ENCODE measurements around the gene MCM9. TPM values are rescaled to one million over a fixed set of nuclear protein-coding genes. Genes with fewer than 3 reads are reported as not detected.

The MCM9 gene
- total RNA-seq (2014; rRNA removed; shearing (Covaris generic)) = 16.1 and 18.1 TPM in 2 replicates

GRCh38 chr6:118934461-118935330 lies at the start of gene MCM9:
Gene MCM9, minus strand, starts transcription at chr6:118935159. Its CDS starts 3,436 bp downstream, at chr6:118931723.
- DNase-seq = peak; percentile 91 to 94
- Histone ChIP-seq H3K27me3 (no peaks in the 10 kb centered on the region), H3K27ac (peak within 1 kb of the TSS; percentile 92), H3K36me3 (peaks cover 10% of the 10 kb centered on the region; the same call in 1 of the 2 replicates), H3K4me3 (peak within 1 kb of the TSS; percentile 86), H3K4me1 (no peaks in the 10 kb centered on the region; the same call in 1 of the 2 replicates), H3K9me3 (replicated peaks) (no peaks in the 10 kb centered on the region)

- Histone ChIP-seq H3K27ac (no peak overlapping the region; the same call in 1 of the 2 replicates), H3K27me3 (no peaks in the 10 kb centered on the region), H3K9me3 (replicated peaks) (no peaks in the 10 kb centered on the region), H3K4me3 (no peak overlapping the region), H3K4me1 (peaks cover 20% of the 10 kb centered on the region), H3K36me3 (no peaks in the 10 kb centered on the region)
- no peak for DNase-seq
These were observed 49.4 kb upstream of the MCM9 start for GRCh38 chr6:118984342-118984741.

DNA sequence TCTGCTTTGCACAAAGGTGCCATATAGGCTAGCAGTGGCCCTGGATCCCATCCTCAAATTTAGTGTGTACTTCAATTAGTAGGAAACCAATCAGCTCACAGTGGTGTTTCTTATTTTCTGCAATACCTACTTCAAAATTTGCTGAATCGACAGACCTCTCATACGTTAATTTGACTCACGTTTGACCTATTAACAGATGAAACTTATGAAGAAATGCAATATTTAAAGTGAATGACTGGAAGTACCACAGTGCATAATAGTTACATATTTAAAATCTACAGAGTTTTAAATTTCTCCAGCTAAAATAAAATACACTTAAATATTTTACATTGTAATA lies 47.6 kb upstream of the MCM9 start:
- no peaks in the 10 kb centered on the region for H3K27me3 ChIP-seq
- DNase-seq = no peak
- H3K27ac ChIP-seq = no peak overlapping the region
- H3K9me3 ChIP-seq (replicated peaks) = no peaks in the 10 kb centered on the region
- H3K4me1 ChIP-seq = peaks cover 23% of the 10 kb centered on the region
- no peaks in the 10 kb centered on the region; the same call in 1 of the 2 replicates for H3K36me3 ChIP-seq
- no peak overlapping the region for H3K4me3 ChIP-seq

DNA sequence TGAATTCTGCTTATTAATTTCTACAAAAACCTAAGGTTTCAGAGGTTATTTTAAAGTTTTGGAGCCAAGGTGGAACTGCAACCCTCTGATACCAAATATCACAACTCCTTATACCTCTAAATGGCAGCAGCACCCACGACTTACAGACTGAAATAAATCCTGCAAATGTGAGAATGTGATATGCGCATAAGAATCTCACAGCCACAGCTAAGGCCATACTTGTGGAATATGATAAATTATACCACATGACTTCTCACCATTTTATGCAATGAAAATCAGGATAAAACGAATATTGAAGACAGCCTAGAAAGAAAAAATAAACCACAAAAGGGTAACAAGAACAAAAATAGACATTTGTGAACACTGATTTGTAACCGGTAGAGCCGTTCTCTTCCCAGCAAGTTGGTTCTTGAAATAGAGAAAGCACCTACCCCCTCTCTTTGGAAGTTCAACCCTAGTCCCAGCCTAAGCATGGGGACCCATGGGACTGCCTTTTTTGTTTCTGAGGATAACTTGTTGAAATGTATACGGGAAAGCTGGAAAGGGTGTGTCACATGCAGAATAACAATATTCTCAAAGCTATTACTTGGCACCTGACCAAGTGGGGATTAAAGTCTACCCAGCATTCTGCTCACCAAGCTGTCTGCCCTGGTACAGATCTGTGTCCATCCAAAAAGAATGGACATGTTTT lies 47.1 kb upstream of the MCM9 start:
- no peak overlapping the region for H3K4me3 ChIP-seq
- H3K9me3 ChIP-seq (replicated peaks) = no peaks in the 10 kb centered on the region
- peak; percentile 9 to 42 for DNase-seq
- H3K27me3 ChIP-seq = no peaks in the 10 kb centered on the region
- H3K36me3 ChIP-seq = no peaks in the 10 kb centered on the region; the same call in 1 of the 2 replicates
- H3K4me1 ChIP-seq = peaks cover 21% of the 10 kb centered on the region
- no peak overlapping the region for H3K27ac ChIP-seq

GRCh38 chr6:118980063-118980462 lies 45.1 kb upstream of the MCM9 start:
- Histone ChIP-seq H3K36me3 (no peaks in the 10 kb centered on the region; the same call in 1 of the 2 replicates), H3K9me3 (replicated peaks) (no peaks in the 10 kb centered on the region), H3K27me3 (no peaks in the 10 kb centered on the region), H3K4me1 (peaks cover 10% of the 10 kb centered on the region), H3K27ac (no peak overlapping the region), H3K4me3 (no peak overlapping the region)
- DNase-seq = no peak

GRCh38 chr6:118974790-118975189 lies 39.8 kb upstream of the MCM9 start:
- Histone ChIP-seq H3K4me1 (0 out of 2 replicates have a peak, but pooled peaks cover 3% of the 10 kb centered on the region), H3K27me3 (no peaks in the 10 kb centered on the region), H3K27ac (no peak overlapping the region), H3K9me3 (replicated peaks) (no peaks in the 10 kb centered on the region), H3K36me3 (no peaks in the 10 kb centered on the region; the same call in 1 of the 2 replicates), H3K4me3 (no peak overlapping the region)
- DNase-seq = no peak

- Histone ChIP-seq H3K36me3 (no peaks in the 10 kb centered on the region), H3K9me3 (replicated peaks) (no peaks in the 10 kb centered on the region), H3K4me3 (no peak overlapping the region), H3K27ac (no peak overlapping the region), H3K4me1 (no peaks in the 10 kb centered on the region), H3K27me3 (no peaks in the 10 kb centered on the region)
- no peak for DNase-seq
These were observed 36.7 kb upstream of the MCM9 start for GRCh38 chr6:118971682-118972081.

GRCh38 chr6:118970866-118971265 lies 35.9 kb upstream of the MCM9 start:
- H3K36me3 ChIP-seq = no peaks in the 10 kb centered on the region
- H3K4me1 ChIP-seq = no peaks in the 10 kb centered on the region
- H3K27me3 ChIP-seq = no peaks in the 10 kb centered on the region
- H3K27ac ChIP-seq = no peak overlapping the region
- DNase-seq = no peak
- H3K9me3 ChIP-seq (replicated peaks) = no peaks in the 10 kb centered on the region
- H3K4me3 ChIP-seq = no peak overlapping the region

DNA sequence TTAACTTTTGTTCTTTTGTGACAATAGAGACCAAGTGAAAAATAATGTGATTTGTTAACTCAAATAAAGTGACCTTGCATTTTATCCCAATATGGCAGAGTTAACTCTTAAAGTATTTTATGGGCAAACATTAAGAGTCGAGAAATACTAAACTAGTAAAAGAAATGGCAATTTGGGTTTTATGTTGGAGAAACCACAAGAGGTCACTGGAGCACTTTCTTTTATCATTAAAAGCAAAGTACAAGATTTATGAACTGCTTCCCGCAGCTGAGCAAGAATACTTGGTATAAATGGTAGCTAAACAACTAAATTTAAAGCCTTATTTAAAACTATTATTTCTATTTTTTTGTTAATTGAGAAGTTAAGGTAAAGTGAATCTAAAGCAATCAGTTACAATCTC lies 33.5 kb upstream of the MCM9 start:
- peak in 1 of 2 experiments; percentile 55 for DNase-seq
- Histone ChIP-seq H3K9me3 (replicated peaks) (no peaks in the 10 kb centered on the region), H3K4me1 (no peaks in the 10 kb centered on the region), H3K4me3 (no peak overlapping the region), H3K27me3 (no peaks in the 10 kb centered on the region), H3K27ac (no peak overlapping the region), H3K36me3 (no peaks in the 10 kb centered on the region)

GRCh38 chr6:118967239-118967638 lies 32.3 kb upstream of the MCM9 start:
- Histone ChIP-seq H3K9me3 (replicated peaks) (no peaks in the 10 kb centered on the region), H3K27ac (no peak overlapping the region), H3K27me3 (no peaks in the 10 kb centered on the region), H3K36me3 (no peaks in the 10 kb centered on the region), H3K4me1 (no peaks in the 10 kb centered on the region), H3K4me3 (no peak overlapping the region)
- DNase-seq = no peak

DNA sequence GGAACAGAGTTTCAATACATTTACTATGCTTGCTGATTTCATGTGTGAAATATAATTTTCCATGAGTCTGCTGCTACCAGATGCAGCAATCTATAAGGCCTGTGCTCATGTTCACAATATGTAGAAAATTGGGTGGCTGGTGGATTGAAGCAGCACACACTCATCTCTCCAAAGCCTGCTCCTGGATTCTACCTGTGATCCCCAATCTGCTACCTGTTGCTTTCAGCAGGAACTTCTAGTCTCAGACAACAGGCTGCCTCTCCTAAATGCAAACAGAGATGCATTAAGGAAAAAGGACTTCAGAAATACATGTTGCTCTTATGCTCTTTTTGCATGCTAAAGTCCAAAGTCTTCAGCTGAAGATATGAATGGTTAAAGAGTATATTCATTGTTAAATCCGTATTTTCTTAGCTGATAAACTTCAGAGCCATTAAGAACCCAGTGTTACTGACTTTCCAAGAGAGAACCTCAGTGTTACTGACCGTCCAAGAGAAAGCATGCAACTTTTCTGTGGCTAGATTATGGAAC lies 30.9 kb upstream of the MCM9 start:
- H3K4me1 ChIP-seq = no peaks in the 10 kb centered on the region
- DNase-seq = no peak
- H3K4me3 ChIP-seq = no peak overlapping the region
- H3K27me3 ChIP-seq = no peaks in the 10 kb centered on the region
- H3K9me3 ChIP-seq (replicated peaks) = no peaks in the 10 kb centered on the region
- H3K27ac ChIP-seq = no peak overlapping the region
- no peaks in the 10 kb centered on the region; the same call in 1 of the 2 replicates for H3K36me3 ChIP-seq

DNA sequence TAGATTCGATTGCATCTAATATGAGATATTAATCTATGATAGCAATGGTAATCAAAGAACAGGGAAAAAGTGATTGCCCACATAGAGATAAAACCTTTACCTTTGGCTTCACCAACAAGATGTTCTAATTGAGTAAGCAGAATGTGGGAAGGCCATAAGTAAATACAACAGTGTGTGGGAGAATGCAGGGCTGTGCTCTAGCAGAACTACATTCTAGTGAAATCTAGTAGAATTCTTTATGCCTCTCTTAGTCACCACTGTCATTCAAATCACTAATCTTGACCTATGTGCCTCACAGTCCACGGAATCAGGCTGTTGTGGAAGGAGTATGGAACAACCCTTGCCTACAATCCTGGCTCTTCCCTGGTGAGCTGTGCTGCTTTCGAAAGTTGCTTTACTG lies 30.4 kb upstream of the MCM9 start:
- no peaks in the 10 kb centered on the region for H3K4me1 ChIP-seq
- H3K27ac ChIP-seq = no peak overlapping the region
- H3K9me3 ChIP-seq (replicated peaks) = no peaks in the 10 kb centered on the region
- H3K27me3 ChIP-seq = no peaks in the 10 kb centered on the region
- no peak for DNase-seq
- H3K4me3 ChIP-seq = no peak overlapping the region
- no peaks in the 10 kb centered on the region; the same call in 1 of the 2 replicates for H3K36me3 ChIP-seq

DNA sequence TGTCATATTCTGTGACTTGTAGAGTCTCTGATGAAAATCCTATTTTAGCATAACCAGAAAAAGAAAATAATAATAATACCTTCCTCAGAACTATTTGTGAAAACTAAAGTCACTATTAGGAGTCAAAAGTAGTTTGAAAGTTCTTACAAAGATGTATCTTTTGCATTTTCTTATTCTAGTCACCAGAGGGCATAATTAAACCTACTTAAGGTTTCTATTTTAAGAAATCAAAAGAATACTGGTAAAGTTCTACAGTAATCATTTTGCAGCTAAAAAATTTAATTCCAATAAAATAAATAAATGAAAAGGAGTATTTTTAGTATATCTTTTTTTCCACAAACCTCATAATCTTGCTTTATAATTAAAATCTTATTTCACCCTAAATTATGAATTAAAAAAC lies 28.0 kb upstream of the MCM9 start:
- Histone ChIP-seq H3K4me1 (no peaks in the 10 kb centered on the region), H3K4me3 (no peak overlapping the region), H3K9me3 (replicated peaks) (no peaks in the 10 kb centered on the region), H3K27ac (no peak overlapping the region), H3K27me3 (no peaks in the 10 kb centered on the region), H3K36me3 (no peaks in the 10 kb centered on the region; the same call in 1 of the 2 replicates)
- peak in 1 of 2 experiments; percentile 17 for DNase-seq

- DNase-seq = no peak
- no peaks in the 10 kb centered on the region; the same call in 1 of the 2 replicates for H3K36me3 ChIP-seq
- no peaks in the 10 kb centered on the region for H3K27me3 ChIP-seq
- H3K4me3 ChIP-seq = no peak overlapping the region
- no peak overlapping the region for H3K27ac ChIP-seq
- H3K9me3 ChIP-seq (replicated peaks) = no peaks in the 10 kb centered on the region
- no peaks in the 10 kb centered on the region for H3K4me1 ChIP-seq
These were observed 24.9 kb upstream of the MCM9 start for GRCh38 chr6:118959903-118960302.

GRCh38 chr6:118953391-118953790 lies 18.4 kb upstream of the MCM9 start:
- Histone ChIP-seq H3K4me1 (no peaks in the 10 kb centered on the region), H3K4me3 (no peak overlapping the region), H3K27me3 (no peaks in the 10 kb centered on the region), H3K9me3 (replicated peaks) (no peaks in the 10 kb centered on the region), H3K36me3 (no peaks in the 10 kb centered on the region), H3K27ac (no peak overlapping the region)
- no peak for DNase-seq

Measured in SJCRH30 (cell line).